T follicular helper cell (primary cell): ENCODE results near the gene MRGPRG.

Source experiments
- DNase-seq: peaks from one replicate; pipeline ENCODE4 v3.0.0-alpha.2; 2020; ENCODE audit warnings: low read depth

MRGPRG gene

GRCh38 chr11:3195251-3196160 lies 23.1 kb downstream of the MRGPRG start:
- DNase-seq, result no peak

GRCh38 chr11:3194016-3194816 lies 24.4 kb downstream of the MRGPRG start:
- no peak for DNase-seq

GRCh38 chr11:3193373-3194015 lies 25.1 kb downstream of the MRGPRG start:
- no peak for DNase-seq

- no peak for DNase-seq
Measured at GRCh38 chr11:3192511-3193372, 25.9 kb downstream of the MRGPRG start.

GRCh38 chr11:3191586-3192324 lies 26.9 kb downstream of the MRGPRG start:
- no peak for DNase-seq

- no peak for DNase-seq
Measured at GRCh38 chr11:3190600-3190999, 28.0 kb downstream of the MRGPRG start.

GRCh38 chr11:3189886-3190583 lies 28.6 kb downstream of the MRGPRG start:
- no peak for DNase-seq

- no peak for DNase-seq
Measured at GRCh38 chr11:3189196-3189843, 29.3 kb downstream of the MRGPRG start.

- no peak for DNase-seq
Measured at GRCh38 chr11:3188496-3189195, 30.0 kb downstream of the MRGPRG start.

- no peak for DNase-seq
Measured at GRCh38 chr11:3186166-3186953, 32.3 kb downstream of the MRGPRG start.

GRCh38 chr11:3184732-3185347 lies 33.8 kb downstream of the MRGPRG start:
- no peak for DNase-seq

GRCh38 chr11:3183523-3183922 lies 35.1 kb downstream of the MRGPRG start:
- DNase-seq, result no peak

- no peak for DNase-seq
Measured at GRCh38 chr11:3182462-3182852, 36.2 kb downstream of the MRGPRG start.

- no peak for DNase-seq
Measured at GRCh38 chr11:3181725-3182461, 36.7 kb downstream of the MRGPRG start.

- no peak for DNase-seq
Measured at GRCh38 chr11:3180869-3181268, 37.7 kb downstream of the MRGPRG start.

- DNase-seq, result no peak
Measured at GRCh38 chr11:3178349-3178748, 40.3 kb downstream of the MRGPRG start.

GRCh38 chr11:3177931-3178330 lies 40.7 kb downstream of the MRGPRG start:
- DNase-seq, result no peak
